ENCODE results near the gene PARP14. TPM values are rescaled to one million over a fixed set of nuclear protein-coding genes. Genes with fewer than 3 reads are reported as not detected.
A peak's percentile ranks its signal among the peaks of the same experiment; 100 is the strongest.

Gene PARP14
- total RNA-seq, 2 donors from 2014 or later = 56.0 to 69.3 TPM

DNA sequence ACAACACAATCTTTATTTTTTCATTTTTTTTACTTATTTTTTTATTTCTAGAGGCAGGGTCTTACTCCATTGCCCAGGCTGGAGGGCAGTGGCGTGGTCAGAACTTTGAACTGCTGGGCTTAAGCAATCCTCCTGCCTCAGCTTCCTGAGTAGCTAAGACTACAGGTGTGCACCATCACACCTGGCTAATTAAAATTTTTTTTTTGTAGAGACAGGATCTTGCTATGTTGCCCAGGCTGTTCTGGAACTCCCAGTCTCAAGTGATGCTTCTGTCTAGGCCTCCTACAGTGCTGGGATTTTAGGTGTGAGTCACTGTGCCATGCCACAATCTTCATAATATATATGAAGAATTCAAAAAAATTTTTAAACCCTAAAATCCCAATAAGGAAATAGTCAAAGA is 92.2 kb downstream of the PARP14 start:
- DNase-seq (ENCODE audit: low spot score in 2 of 2) (no peak), ATAC-seq (no peak)
- no peaks in the 10 kb centered on the region for H3K36me3 Mint-ChIP-seq
- H3K27ac Mint-ChIP-seq = no peak overlapping the region
- H3K9me3 Mint-ChIP-seq = no peaks in the 10 kb centered on the region

DNA sequence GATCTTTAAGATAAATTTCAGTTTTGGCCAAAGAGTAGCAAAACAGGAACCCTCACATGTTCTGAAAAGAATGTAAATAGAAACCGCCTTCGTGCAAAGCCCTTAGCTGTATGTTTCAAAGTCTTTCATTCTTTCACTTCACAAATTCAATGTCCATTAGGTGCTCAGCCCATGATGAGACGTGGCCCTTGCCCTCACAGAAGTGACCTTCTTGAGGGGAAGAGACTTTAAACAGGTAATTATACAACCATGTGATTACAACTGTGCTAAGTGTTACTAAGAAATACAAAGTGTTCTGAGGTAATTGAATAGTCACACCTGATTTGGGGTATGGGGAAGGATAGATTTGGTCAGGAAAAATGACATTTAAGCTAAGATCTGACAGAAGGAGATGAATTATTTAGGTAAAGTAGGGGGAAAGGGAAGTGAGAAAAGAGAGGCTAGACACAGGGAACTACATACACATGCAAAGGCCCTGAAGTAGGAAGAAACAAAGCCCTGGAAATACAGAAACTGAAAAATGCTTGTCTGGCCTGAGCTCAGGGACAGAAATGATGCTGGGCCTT is 93.4 kb downstream of the PARP14 start:
- Mint-ChIP-seq H3K27ac (no peak overlapping the region), H3K36me3 (no peaks in the 10 kb centered on the region)

DNA sequence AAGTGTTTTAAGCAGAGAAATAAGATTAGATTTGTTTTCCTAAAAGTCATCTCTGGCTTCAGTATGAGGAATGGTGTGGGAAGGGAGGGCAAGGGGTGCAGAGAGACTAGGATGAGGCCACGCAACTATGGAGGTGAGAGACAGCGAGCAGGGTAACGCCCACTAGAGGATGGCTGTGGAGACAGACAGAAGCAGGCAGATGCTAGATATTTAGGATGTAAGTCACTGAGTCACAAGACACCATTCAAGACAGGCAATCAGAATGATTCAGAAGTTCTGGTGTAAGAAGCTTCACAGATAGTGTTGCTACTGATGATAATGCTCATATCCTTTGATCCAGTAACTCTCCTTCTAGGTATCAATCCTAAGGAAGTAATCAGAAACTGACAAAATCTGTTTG is 93.9 kb downstream of the PARP14 start:
- Mint-ChIP-seq H3K9me3 (no peaks in the 10 kb centered on the region), H3K36me3 (no peaks in the 10 kb centered on the region), H3K27ac (no peak overlapping the region)
- DNase-seq (ENCODE audit: low spot score in 2 of 2) (no peak), ATAC-seq (peak; percentile 37 to 80)

More for the DNA sequence above, 93.4 kb downstream of the PARP14 start:
- no peaks in the 10 kb centered on the region for H3K9me3 Mint-ChIP-seq
- no peak for DNase-seq (ENCODE audit: low spot score in 2 of 2)
- no peak for ATAC-seq

DNA sequence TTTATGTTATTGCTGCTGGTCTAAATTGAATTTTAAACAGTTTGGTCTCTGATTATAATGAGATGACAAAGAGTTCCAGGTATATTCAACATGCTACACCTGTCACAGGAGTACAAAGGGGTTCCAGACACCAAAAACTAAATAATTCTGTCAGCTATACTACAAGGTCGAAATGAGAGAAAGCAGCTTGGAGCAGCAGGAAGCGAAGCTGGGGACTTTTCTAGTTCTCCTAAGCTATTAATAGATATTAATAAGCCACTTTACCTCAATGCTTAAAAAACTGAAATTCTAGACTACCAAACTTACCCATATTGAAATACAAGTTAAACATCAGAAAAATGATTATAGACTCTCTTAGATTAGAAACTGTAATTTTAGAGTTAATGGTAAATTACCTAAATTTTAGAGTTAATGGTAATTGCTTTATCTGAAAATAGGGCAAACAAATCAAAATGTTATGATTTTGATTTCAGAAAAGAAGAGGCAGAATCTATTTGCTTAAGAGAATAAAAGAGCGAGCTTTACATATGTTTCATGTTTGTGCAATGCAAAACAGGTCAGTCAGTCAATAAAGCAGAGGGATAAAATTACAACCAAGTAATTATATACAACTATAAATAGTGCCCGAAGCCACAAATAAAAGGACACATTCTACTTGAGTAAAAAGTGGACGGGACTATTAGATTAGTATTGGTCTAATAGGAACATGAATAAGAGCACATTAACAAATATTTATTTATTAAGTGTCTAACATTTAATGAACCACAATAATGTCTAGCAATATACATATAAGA is 96.2 kb downstream of the PARP14 start:
- DNase-seq (ENCODE audit: low spot score in 2 of 2) = no peak
- H3K27ac Mint-ChIP-seq = no peak overlapping the region
- no peaks in the 10 kb centered on the region for H3K9me3 Mint-ChIP-seq
- H3K36me3 Mint-ChIP-seq = peaks cover 0 to 6% of the 10 kb centered on the region in 2 donors
- ATAC-seq = no peak

DNA sequence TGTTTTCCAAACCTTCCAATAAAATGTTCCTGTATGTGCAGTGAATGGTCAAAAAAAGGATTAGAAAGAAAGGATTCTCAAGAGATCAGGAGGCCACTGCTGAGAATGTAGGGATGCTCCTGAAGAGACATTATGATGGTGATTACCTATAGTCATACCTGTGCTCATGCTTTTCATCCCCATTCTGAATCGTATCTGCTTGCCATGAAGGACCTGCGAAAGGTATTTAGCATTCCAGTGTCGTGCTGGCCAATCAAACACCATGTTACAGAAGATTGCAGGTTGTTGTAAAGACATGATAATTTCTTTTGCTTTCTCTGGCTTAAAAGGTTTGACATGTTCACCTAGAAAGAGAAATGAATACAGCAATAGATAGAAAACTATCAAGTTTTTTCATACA is 96.9 kb downstream of the PARP14 start:
- Mint-ChIP-seq H3K27ac (no peak overlapping the region), H3K36me3 (peaks cover 0 to 6% of the 10 kb centered on the region in 2 donors), H3K9me3 (no peaks in the 10 kb centered on the region)
- ATAC-seq (no peak), DNase-seq (ENCODE audit: low spot score in 2 of 2) (no peak)

Other genes with a start within 250 kb of the PARP14 start
- gene KPNA1, start 165.9 kb upstream of the PARP14 start, total RNA-seq = 10 to 100 TPM; 40.3 to 89.5 TPM
- gene PARP9, start 116.5 kb upstream of the PARP14 start, total RNA-seq = 10 to 100 TPM; 26.9 to 70.1 TPM
- gene DTX3L, start 116.5 kb upstream of the PARP14 start, total RNA-seq = 10 to 100 TPM; 30.4 to 65.2 TPM
- 10 to 100 TPM; 13.8 to 23.5 TPM for gene PARP15, start 103.2 kb upstream of the PARP14 start, total RNA-seq
- 1 to 10 TPM; 5.3 to 6.6 TPM for gene HSPBAP1, start 113.0 kb downstream of the PARP14 start, total RNA-seq
- gene SLC49A4, start 114.2 kb downstream of the PARP14 start, total RNA-seq = 1 to 10 TPM; 1.3 to 1.8 TPM

All from activated naive CD4-positive, alpha-beta T cell treated with anti-CD3 and anti-CD28 coated beads, Interleukin-2, amount 50 U/mL, for 72 hours (primary cell).